Gastrocnemius medialis (tissue), 4 donors: Measurements from ENCODE around the gene OR6B1. TPM values are rescaled to one million over a fixed set of nuclear protein-coding genes. Genes with fewer than 3 reads are reported as not detected.

ENCODE experiments used
- ATAC-seq, 2 donors: fragments of 150-250 bp; one replicate each; pipeline ENCODE4 v1.9.1; 2016
- DNase-seq, 2 donors: peaks; one replicate each; pipeline ENCODE4 v3.0.0-alpha.2; 2019
- H3K27ac ChIP-seq, 4 donors: fragments of 200-600 bp; sonication (generic); 1 replicate in 1 of 4; 2 replicates in 3 of 4; pipeline ENCODE4 v1.5.1; 2016 to 2018; ENCODE audit warnings: mild to moderate bottlenecking in 2 of 4, moderate library complexity in 1 of 4
- H3K27me3 ChIP-seq, 3 donors: fragments of 200-600 bp; sonication (generic) in 2 of 3; 1 replicate in 1 of 3; 2 replicates in 2 of 3; pipeline versions ENCODE4 v1.5.1 to v1.6.0; 2016 to 2019; ENCODE audit warnings: mild to moderate bottlenecking in 1 of 3, moderate library complexity in 1 of 3
- H3K36me3 ChIP-seq, 2 donors: fragments of 200-600 bp; sonication (generic) in 1 of 2; one replicate each; pipeline ENCODE4 v1.5.1; 2017 to 2018
- H3K4me1 ChIP-seq, 2 donors: fragments of 200-600 bp; sonication (generic) in 1 of 2; one replicate each; pipeline ENCODE4 v1.5.1; 2016 to 2017; ENCODE audit warnings: mild to moderate bottlenecking in 2 of 2
- H3K4me3 ChIP-seq, 4 donors: fragments of 200-600 bp; sonication (generic) in 3 of 4; 1 replicate in 1 of 4; 2 replicates in 3 of 4; pipeline ENCODE4 v1.5.1; 2016 to 2019; ENCODE audit warnings: mild to moderate bottlenecking in 2 of 4
- H3K9me3 ChIP-seq, 3 donors: fragments of 200-600 bp; sonication (generic) in 2 of 3; 1 replicate in 1 of 3; 2 replicates in 2 of 3; pipeline ENCODE4 v1.5.1; 2016 to 2019
- CTCF ChIP-seq, 5 experiments: fragments of 450-650 bp in 3 of 5; fragments of 200-600 bp in 2 of 5; sonication (generic) in 2 of 5; IDR thresholded peaks in 4 of 5; conservative IDR thresholded peaks in 1 of 5; 1 replicate in 4 of 5; 2 replicates in 1 of 5; pipeline ENCODE4 v1.5.1; 2016 to 2019; ENCODE audit warnings: antibody characterized with exemption in 5 of 5, mild to moderate bottlenecking in 3 of 5, moderate library complexity in 3 of 5
- POLR2A ChIP-seq, 2 donors: fragments of 450-650 bp; IDR thresholded peaks; one replicate each; pipeline ENCODE4 v1.6.1; 2017; ENCODE audit warnings: antibody characterized with exemption in 2 of 2, mild to moderate bottlenecking in 2 of 2, moderate library complexity in 2 of 2
- in situ Hi-C, 4 donors: fragments of 200-750 bp; cut with MboI; loops; one replicate each; pipeline versions ENCODE4 v1.15.0 to v1.8.0; 2017; ENCODE audit warnings: low sequenced_read_pairs in 4 of 4
- intact Hi-C: fragments of 100-400 bp; cut with DNase I; formaldehyde crosslinking; loops from one replicate; pipeline ENCODE4 v1.15.1; 2023; ENCODE audit warnings: low total_unique reads
- total RNA-seq, 4 donors: library from RNA; depleted of rRNA; stranded (reverse); fragments of >200 nt; gene quantifications; one replicate each; pipeline versions ENCODE4 v1.1.0 to v1.2.3, GENCODE V29; 2016

OR6B1 gene
- total RNA-seq, 4 donors from 2014 or later = not detected

DNA sequence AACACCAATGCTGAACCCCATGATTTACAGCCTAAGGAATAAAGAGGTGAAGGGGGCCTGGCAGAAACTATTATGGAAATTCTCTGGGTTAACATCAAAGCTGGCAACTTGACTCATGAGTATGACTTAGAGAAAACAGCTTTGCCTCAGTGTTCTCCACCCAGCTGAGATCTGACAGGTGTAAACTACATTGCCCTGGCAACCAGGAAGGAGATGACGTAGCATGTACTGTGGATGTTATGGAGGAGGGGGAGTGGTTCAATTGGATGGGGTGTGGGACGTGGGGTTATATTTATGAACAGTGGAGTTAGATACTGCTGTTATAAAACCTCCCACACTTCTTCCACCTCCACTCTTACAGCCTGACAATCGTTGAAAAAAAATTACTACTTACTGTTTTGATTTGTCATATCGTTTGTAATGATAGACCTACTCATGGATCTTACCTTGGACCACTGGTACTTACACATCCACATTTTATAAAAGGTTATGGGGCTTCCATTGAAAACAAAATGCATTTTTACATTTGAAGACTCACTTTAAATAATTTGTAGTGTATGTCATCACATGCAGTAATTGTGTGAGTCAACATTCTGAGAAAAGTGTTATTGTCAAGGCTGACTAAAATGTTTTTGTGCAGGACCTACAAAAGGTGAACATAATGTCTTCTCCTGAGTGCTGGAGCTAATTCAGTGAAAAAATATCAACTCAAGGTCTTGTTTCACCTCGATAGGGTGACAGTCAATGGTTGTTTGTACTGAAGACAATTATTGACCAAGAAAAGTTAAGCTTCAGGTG is 39.1 kb upstream of the OR6B1 start:
- DNase-seq (no peak), ATAC-seq (no peak)
- in situ Hi-C loops (no loop called here), intact Hi-C loops (no loop called here)
- Histone ChIP-seq H3K9me3 (no peaks in the 10 kb centered on the region), H3K4me1 (no peaks in the 10 kb centered on the region), H3K27me3 (no peaks in the 10 kb centered on the region), H3K4me3 (no peak overlapping the region), H3K36me3 (no peaks in the 10 kb centered on the region), H3K27ac (no peak overlapping the region)
- TF ChIP-seq CTCF (IDR thresholded peaks at IDR 0.05 in 4 of 5, conservative IDR thresholded peaks at IDR 0.05 in 1 of 5) = no peak
- TF ChIP-seq POLR2A (IDR thresholded peaks at IDR 0.05) = no peak

DNA sequence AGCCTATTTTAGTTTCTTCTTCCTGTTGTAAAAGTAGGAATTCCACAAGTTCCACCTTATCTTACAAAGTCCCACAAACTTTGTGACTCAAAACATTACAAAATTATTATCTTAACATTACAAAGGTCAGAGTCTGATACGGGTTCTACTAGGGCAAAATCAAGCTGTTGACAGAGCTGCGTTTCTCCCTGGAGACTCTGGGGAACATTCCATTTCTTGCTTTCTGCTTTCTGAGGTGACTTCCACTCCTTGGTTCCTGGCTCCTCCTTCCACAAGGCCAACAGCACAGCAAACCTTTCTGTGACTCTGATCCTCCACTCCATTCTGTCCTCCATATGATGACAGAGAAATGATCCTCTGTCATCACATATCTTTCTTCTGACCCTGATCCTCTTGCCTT is 34.8 kb upstream of the OR6B1 start:
- intact Hi-C loops = no loop called here
- TF ChIP-seq POLR2A (IDR thresholded peaks at IDR 0.05) = no peak
- TF ChIP-seq CTCF (IDR thresholded peaks at IDR 0.05 in 4 of 5, conservative IDR thresholded peaks at IDR 0.05 in 1 of 5) = no peak
- in situ Hi-C loops = no loop called here
- H3K4me3 ChIP-seq = no peak overlapping the region
- no peaks in the 10 kb centered on the region for H3K36me3 ChIP-seq
- H3K27ac ChIP-seq = no peak overlapping the region
- H3K9me3 ChIP-seq = no peaks in the 10 kb centered on the region
- no peaks in the 10 kb centered on the region for H3K27me3 ChIP-seq
- no peaks in the 10 kb centered on the region for H3K4me1 ChIP-seq
- DNase-seq = no peak
- ATAC-seq = no peak

GRCh38 chr7:143967398-143967797 is 32.7 kb upstream of the OR6B1 start:
- no peak for TF ChIP-seq CTCF (IDR thresholded peaks at IDR 0.05 in 4 of 5, conservative IDR thresholded peaks at IDR 0.05 in 1 of 5)
- no peak for TF ChIP-seq POLR2A (IDR thresholded peaks at IDR 0.05)
- intact Hi-C loops = no loop called here
- Histone ChIP-seq H3K4me3 (no peak overlapping the region), H3K27me3 (no peaks in the 10 kb centered on the region), H3K36me3 (no peaks in the 10 kb centered on the region), H3K27ac (no peak overlapping the region), H3K9me3 (no peaks in the 10 kb centered on the region), H3K4me1 (no peaks in the 10 kb centered on the region)
- DNase-seq (no peak), ATAC-seq (no peak)
- in situ Hi-C loops = no loop called here

DNA sequence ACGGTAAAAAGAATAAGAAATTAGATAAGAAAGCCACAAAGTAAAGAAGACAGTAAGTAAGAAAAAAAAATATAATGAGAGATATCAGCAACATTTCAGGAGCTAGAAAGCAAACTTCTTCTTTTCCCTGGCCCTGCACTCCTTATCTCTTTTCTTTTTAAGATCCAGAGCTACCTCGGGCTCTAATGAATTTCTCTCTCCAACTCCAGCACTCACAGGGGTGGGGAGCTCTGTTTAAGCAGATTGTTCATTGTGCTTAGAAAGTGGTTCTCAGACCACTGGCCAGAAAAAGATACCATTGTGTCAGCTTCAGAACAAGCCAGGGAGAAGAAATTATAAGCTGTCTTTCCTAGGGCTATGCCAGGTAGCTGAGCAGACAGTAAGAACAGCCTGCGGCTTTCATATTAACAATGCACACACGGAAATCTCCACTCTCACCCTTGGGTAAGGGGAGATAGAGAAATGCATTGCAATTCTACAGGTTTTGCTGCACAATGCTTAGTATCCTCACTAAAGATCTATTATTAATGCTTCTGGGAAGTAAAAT is 26.2 kb upstream of the OR6B1 start:
- intact Hi-C loops = no loop called here
- Histone ChIP-seq H3K27ac (no peak overlapping the region), H3K9me3 (no peaks in the 10 kb centered on the region), H3K4me3 (no peak overlapping the region), H3K27me3 (no peaks in the 10 kb centered on the region), H3K4me1 (no peaks in the 10 kb centered on the region), H3K36me3 (no peaks in the 10 kb centered on the region)
- TF ChIP-seq CTCF (IDR thresholded peaks at IDR 0.05 in 4 of 5, conservative IDR thresholded peaks at IDR 0.05 in 1 of 5) (no peak), POLR2A (IDR thresholded peaks at IDR 0.05) (no peak)
- DNase-seq = no peak
- in situ Hi-C loops = no loop called here
- ATAC-seq = no peak
